T1000 (cell line): ENCODE data around the gene TAF12.
A peak's percentile ranks its signal among the peaks of the same experiment; 100 is the strongest.
"Not testable (repeated sequence)": the region's sequence is repeated elsewhere in the genome, so short reads cannot be mapped to it uniquely, and the experiment has no call there.

Experiments used
- DNase-seq: peaks from one replicate; lab custom pipeline; 2025; ENCODE audit warnings: mixed read lengths; lab: John Stamatoyannopoulos, UW

TAF12 gene

DNA sequence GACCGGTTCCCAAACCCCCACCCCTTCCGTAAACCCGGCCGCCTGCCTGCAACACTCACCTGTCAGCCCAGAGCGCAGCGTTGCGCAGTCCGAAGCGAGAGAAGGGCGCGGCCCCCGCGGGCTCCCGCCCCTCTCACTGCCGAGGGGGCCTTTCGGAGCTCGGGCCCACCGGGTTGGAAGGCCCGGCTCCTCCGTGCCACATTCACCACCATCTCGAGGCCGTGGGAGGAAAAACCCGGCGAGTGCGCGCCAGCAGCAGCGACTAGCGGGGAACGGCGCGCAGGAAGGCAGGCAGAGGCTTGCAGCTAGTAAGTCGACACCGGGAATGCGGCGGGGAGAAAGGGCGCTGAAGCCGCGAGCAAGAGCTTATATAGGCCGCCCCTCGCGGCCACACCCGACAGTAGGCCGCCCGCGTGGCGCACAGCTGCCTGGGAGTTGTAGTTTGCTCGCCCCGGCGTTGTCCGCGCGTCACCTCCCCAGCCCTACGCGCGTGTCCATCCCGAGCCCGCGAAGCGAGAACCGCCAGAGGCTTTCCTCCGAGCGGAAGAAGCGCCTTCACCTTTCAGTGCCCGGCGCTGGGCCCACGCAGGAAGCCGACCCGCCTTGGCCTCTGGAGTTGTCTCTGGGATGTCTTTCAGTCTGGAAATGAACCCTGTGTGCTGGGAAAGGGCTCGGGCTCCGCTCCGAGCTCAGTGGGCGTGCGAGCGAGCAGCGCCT, 61.2 kb downstream of the TAF12 start:
- DNase-seq, result peak; percentile 98

GRCh38 chr1:28580722-28581530, 61.9 kb downstream of the TAF12 start:
- no peak for DNase-seq

DNA sequence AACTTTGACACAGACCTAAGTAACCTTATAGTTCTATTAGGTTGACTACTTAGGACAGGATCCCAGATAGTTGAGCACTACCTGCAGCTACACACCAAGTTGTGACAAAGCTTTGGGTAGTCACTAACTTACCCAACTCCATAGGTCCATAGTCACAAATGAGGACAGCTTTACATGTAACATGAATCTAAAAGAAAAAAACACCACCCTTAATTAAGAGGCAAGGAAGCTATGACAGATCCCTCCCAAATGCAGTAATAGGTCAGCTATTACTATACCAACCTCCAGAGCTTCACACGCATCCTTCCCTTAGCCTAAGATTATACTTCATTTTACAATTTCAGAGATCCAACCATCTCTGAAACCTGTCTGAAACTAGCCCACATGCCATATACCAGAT, 63.5 kb downstream of the TAF12 start:
- DNase-seq, result no peak

- no peak for DNase-seq
Observed at GRCh38 chr1:28578696-28579218, 64.1 kb downstream of the TAF12 start.

GRCh38 chr1:28577738-28578536, 64.9 kb downstream of the TAF12 start:
- DNase-seq, result no peak

GRCh38 chr1:28577052-28577678, 65.7 kb downstream of the TAF12 start:
- DNase-seq, result no peak

- no peak for DNase-seq
Observed at GRCh38 chr1:28573564-28573963, 69.3 kb downstream of the TAF12 start.

DNA sequence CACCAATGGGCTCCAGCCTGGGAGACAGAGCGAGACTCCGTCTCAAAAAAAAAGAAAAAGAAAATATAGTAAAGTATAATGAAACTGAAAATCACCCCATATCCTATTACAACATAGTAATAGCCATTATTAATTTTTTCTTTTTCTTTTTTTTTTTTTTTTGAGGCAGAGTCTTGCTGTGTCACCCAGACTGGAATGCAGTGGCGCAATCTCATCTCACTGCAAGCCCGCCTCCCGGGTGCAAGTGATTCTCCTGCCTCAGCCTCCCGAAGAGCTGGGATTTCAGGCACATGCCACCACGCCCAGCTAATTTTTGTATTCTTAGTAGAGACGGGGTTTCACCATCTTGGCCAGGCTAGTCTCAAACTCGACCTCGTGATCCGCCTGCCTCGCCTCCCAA, 70.0 kb downstream of the TAF12 start:
- not testable (repeated sequence) for DNase-seq

GRCh38 chr1:28571911-28572310, 71.0 kb downstream of the TAF12 start:
- DNase-seq, result no peak

- DNase-seq, result no peak
Observed at GRCh38 chr1:28566931-28567330, 75.9 kb downstream of the TAF12 start.

DNA sequence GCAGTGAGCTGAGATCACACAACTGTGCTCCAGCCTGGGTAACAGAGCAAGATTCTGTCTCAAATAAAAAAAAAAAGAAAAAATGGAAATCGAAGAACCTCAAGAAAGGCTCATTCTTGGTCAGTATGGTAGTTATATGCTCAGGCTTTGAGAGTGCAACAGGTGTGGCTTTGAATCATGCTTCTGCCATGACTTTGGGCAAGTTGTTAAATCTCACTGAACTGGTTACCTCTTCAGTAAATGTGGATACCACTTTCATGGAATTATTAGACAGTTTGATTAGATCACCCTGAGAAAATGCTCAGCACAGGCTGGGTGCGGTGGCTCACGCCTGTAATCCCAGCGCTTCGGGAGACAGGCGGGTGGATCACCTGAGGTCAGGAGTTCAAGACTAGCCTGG, 77.1 kb downstream of the TAF12 start:
- no peak for DNase-seq

DNA sequence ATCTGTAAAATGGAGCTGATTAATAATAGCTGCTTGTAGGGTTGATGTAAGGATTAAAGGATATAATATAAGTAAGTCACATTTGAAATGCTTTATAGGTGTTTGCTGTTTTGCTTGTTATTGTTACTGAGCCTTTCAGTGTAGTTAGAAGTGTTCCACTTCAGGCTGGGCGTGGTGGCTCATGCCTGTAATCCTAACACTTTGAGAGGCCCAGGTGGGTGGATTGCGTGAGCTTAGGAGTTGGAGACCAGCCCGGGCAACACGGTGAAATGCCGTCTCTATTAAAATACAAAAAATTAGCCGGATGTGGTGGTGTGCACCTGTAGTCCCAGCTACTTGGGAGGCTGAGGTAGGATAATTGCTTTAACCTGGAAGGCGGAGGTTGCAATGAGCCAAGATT, 77.8 kb downstream of the TAF12 start:
- DNase-seq, result no peak

- DNase-seq, result no peak
Observed at GRCh38 chr1:28564310-28564709, 78.6 kb downstream of the TAF12 start.

- DNase-seq, result no peak
Observed at GRCh38 chr1:28560886-28561285, 82.0 kb downstream of the TAF12 start.
